ES-I3 (cell line): Measurements from ENCODE around the gene FAM184A.
"Not testable (repeated sequence)": the region's sequence is repeated elsewhere in the genome, so short reads cannot be mapped to it uniquely, and the experiment has no call there.

Source experiments
- H3K36me3 ChIP-seq: 2 replicates; pipeline ENCODE4 v1.6.1; 2013; ENCODE audit warnings: mild to moderate bottlenecking, low read length, control low read depth, moderate library complexity; ENCODE audit not compliant: insufficient read depth
- H3K4me1 ChIP-seq: 2 replicates; pipeline ENCODE4 v1.6.1; 2013; ENCODE audit warnings: mild to moderate bottlenecking, control low read depth, low read length; ENCODE audit not compliant: insufficient read depth
- H3K9ac ChIP-seq: 2 replicates; pipeline ENCODE4 v1.6.1; 2013; ENCODE audit warnings: low read depth, mild to moderate bottlenecking, low read length, moderate library complexity
- H3K9me3 ChIP-seq: 2 replicates; pipeline ENCODE4 v1.6.1; 2013; ENCODE audit warnings: mild to moderate bottlenecking, low read length, moderate library complexity; ENCODE audit not compliant: control insufficient read depth, insufficient read depth

FAM184A gene

GRCh38 chr6:119078376-119079282 lies at the start of gene FAM184A:
Gene FAM184A, minus strand, starts transcription at chr6:119078664. Its CDS starts 365 bp downstream, at chr6:119078299.
- Histone ChIP-seq H3K9ac (peak within 1 kb of the TSS; percentile 60), H3K4me1 (no peaks in the 10 kb centered on the region), H3K9me3 (no peaks in the 10 kb centered on the region; the same call in none of the 2 replicates), H3K36me3 (no peaks in the 10 kb centered on the region)

- Histone ChIP-seq H3K4me1 (peaks cover 15% of the 10 kb centered on the region), H3K9ac (no peak overlapping the region), H3K36me3 (no peaks in the 10 kb centered on the region), H3K9me3 (no peaks in the 10 kb centered on the region)
Observed at GRCh38 chr6:119127627-119128026, 49.2 kb upstream of the FAM184A start.

- H3K36me3 ChIP-seq = no peaks in the 10 kb centered on the region
- H3K9ac ChIP-seq = no peak overlapping the region
- peaks cover 10% of the 10 kb centered on the region for H3K4me1 ChIP-seq
- H3K9me3 ChIP-seq = no peaks in the 10 kb centered on the region
Observed at GRCh38 chr6:119126826-119127225, 48.4 kb upstream of the FAM184A start.

GRCh38 chr6:119126140-119126539 lies 47.7 kb upstream of the FAM184A start:
- Histone ChIP-seq H3K9ac (no peak overlapping the region), H3K36me3 (no peaks in the 10 kb centered on the region), H3K4me1 (peaks cover 10% of the 10 kb centered on the region), H3K9me3 (no peaks in the 10 kb centered on the region)

- no peaks in the 10 kb centered on the region for H3K36me3 ChIP-seq
- no peaks in the 10 kb centered on the region for H3K9me3 ChIP-seq
- peaks cover 10% of the 10 kb centered on the region for H3K4me1 ChIP-seq
- no peak overlapping the region for H3K9ac ChIP-seq
Observed at GRCh38 chr6:119125576-119125975, 47.1 kb upstream of the FAM184A start.

GRCh38 chr6:119124079-119124824 lies 45.8 kb upstream of the FAM184A start:
- H3K4me1 ChIP-seq = peaks cover 10% of the 10 kb centered on the region
- H3K36me3 ChIP-seq = no peaks in the 10 kb centered on the region
- H3K9ac ChIP-seq = no peak overlapping the region
- H3K9me3 ChIP-seq = no peaks in the 10 kb centered on the region

GRCh38 chr6:119122336-119122735 lies 43.9 kb upstream of the FAM184A start:
- Histone ChIP-seq H3K9me3 (no peaks in the 10 kb centered on the region), H3K9ac (no peak overlapping the region), H3K4me1 (peaks cover 10% of the 10 kb centered on the region; the same call in 1 of the 2 replicates), H3K36me3 (no peaks in the 10 kb centered on the region)

GRCh38 chr6:119121367-119121766 lies 42.9 kb upstream of the FAM184A start:
- Histone ChIP-seq H3K4me1 (peaks cover 10% of the 10 kb centered on the region; the same call in 1 of the 2 replicates), H3K9me3 (no peaks in the 10 kb centered on the region), H3K36me3 (no peaks in the 10 kb centered on the region), H3K9ac (no peak overlapping the region)

- H3K4me1 ChIP-seq = peaks cover 10% of the 10 kb centered on the region; the same call in 1 of the 2 replicates
- H3K9ac ChIP-seq = no peak overlapping the region
- H3K9me3 ChIP-seq = no peaks in the 10 kb centered on the region
- H3K36me3 ChIP-seq = no peaks in the 10 kb centered on the region
Observed at GRCh38 chr6:119119989-119120388, 41.5 kb upstream of the FAM184A start.

GRCh38 chr6:119119062-119119461 lies 40.6 kb upstream of the FAM184A start:
- H3K36me3 ChIP-seq, H3K4me1 ChIP-seq, H3K9me3 ChIP-seq: not testable (repeated sequence)
- peak overlapping the region; percentile 12; the same call in 1 of the 2 replicates for H3K9ac ChIP-seq

- Histone ChIP-seq H3K36me3 (no peaks in the 10 kb centered on the region), H3K9ac (no peak overlapping the region), H3K9me3 (no peaks in the 10 kb centered on the region), H3K4me1 (peaks cover 12% of the 10 kb centered on the region; the same call in 1 of the 2 replicates)
Observed at GRCh38 chr6:119116712-119117281, 38.3 kb upstream of the FAM184A start.

GRCh38 chr6:119113961-119114360 lies 35.5 kb upstream of the FAM184A start:
- H3K9ac ChIP-seq = no peak overlapping the region
- H3K36me3 ChIP-seq = no peaks in the 10 kb centered on the region
- H3K9me3 ChIP-seq = no peaks in the 10 kb centered on the region
- H3K4me1 ChIP-seq = peaks cover 12% of the 10 kb centered on the region; the same call in 1 of the 2 replicates

GRCh38 chr6:119112812-119113530 lies 34.5 kb upstream of the FAM184A start:
- H3K4me1 ChIP-seq = peaks cover 8% of the 10 kb centered on the region; the same call in 1 of the 2 replicates
- H3K9me3 ChIP-seq = no peaks in the 10 kb centered on the region
- no peak overlapping the region for H3K9ac ChIP-seq
- no peaks in the 10 kb centered on the region for H3K36me3 ChIP-seq
